Brain microvascular endothelial cell (primary cell): ENCODE results near the gene ROM1.
A peak's percentile ranks its signal among the peaks of the same experiment; 100 is the strongest.

Experiments
- DNase-seq: peaks from one replicate; pipeline ENCODE4 v3.0.0-alpha.2; 2020
- H3K27ac ChIP-seq: fragments of 250-450 bp; sonication (Bioruptor Pico); 2 replicates; pipeline ENCODE4 v1.5.1; 2020; ENCODE audit warnings: mild to moderate bottlenecking, moderate library complexity
- H3K27me3 ChIP-seq: fragments of 250-450 bp; sonication (Bioruptor Pico); replicated peaks from 2 replicates; pipeline ENCODE4 v1.5.1; 2020; ENCODE audit warnings: mild to moderate bottlenecking
- H3K36me3 ChIP-seq: fragments of 250-450 bp; sonication (Bioruptor Pico); replicated peaks from 2 replicates; pipeline ENCODE4 v1.5.1; 2020; ENCODE audit warnings: mild to moderate bottlenecking
- H3K4me3 ChIP-seq: 2 replicates; pipeline ENCODE4 v1.5.1; 2011; ENCODE audit warnings: low read depth, mild to moderate bottlenecking, control low read depth, low read length, moderate library complexity
- in situ Hi-C: cut with HindIII; loops from 2 replicates; pipeline ENCODE4 v1.10.0; 2017; ENCODE audit warnings: low sequenced_read_pairs, low pct_ligation_motif_present
- TF ChIP-seq, protein P1 (sequence below): IDR thresholded peaks from 2 replicates; pipeline ENCODE4 v1.5.1; 2011; ENCODE audit warnings: low read depth, mild to moderate bottlenecking, moderate library complexity, low read length, control low read depth, inconsistent platforms; ENCODE audit errors: missing control alignments

ROM1 gene

DNA sequence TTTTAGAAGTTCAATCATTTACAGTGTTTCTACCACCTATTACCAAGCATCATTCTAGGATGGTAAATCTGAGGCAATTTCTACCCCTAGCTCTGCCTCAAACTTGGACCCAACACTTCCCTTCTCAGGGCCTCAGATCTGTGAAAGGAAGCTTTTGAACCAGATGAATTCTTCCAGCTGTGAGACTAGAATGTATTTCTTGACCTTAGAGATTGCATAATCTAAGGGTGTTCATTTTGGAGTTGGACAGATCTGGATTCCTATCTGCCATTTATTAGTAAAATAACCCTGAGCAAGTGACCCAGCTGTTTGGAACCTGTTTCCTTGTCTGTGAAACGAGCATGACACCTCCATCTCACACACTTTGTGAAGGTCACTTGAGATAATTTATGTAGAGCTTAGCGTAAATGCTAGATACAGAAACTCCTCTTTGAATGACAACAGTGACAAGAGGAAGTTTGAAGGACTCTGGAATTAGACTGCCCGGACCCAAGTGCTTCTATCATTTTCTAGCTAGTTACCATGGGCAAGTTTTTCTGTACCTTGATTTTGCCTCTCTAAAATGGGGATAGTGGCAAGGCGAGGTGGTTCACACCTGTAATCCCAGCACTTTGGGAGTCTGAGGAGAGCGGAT lies 43.9 kb downstream of the ROM1 start:
- no peaks in the 10 kb centered on the region for H3K27me3 ChIP-seq
- H3K27ac ChIP-seq, result no peak overlapping the region
- no peak for DNase-seq
- in situ Hi-C loops, result no loop called here
- H3K36me3 ChIP-seq, result no peaks in the 10 kb centered on the region
- no peak overlapping the region for H3K4me3 ChIP-seq
- TF ChIP-seq, protein P1, sequence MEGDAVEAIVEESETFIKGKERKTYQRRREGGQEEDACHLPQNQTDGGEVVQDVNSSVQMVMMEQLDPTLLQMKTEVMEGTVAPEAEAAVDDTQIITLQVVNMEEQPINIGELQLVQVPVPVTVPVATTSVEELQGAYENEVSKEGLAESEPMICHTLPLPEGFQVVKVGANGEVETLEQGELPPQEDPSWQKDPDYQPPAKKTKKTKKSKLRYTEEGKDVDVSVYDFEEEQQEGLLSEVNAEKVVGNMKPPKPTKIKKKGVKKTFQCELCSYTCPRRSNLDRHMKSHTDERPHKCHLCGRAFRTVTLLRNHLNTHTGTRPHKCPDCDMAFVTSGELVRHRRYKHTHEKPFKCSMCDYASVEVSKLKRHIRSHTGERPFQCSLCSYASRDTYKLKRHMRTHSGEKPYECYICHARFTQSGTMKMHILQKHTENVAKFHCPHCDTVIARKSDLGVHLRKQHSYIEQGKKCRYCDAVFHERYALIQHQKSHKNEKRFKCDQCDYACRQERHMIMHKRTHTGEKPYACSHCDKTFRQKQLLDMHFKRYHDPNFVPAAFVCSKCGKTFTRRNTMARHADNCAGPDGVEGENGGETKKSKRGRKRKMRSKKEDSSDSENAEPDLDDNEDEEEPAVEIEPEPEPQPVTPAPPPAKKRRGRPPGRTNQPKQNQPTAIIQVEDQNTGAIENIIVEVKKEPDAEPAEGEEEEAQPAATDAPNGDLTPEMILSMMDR, result no peak

DNA sequence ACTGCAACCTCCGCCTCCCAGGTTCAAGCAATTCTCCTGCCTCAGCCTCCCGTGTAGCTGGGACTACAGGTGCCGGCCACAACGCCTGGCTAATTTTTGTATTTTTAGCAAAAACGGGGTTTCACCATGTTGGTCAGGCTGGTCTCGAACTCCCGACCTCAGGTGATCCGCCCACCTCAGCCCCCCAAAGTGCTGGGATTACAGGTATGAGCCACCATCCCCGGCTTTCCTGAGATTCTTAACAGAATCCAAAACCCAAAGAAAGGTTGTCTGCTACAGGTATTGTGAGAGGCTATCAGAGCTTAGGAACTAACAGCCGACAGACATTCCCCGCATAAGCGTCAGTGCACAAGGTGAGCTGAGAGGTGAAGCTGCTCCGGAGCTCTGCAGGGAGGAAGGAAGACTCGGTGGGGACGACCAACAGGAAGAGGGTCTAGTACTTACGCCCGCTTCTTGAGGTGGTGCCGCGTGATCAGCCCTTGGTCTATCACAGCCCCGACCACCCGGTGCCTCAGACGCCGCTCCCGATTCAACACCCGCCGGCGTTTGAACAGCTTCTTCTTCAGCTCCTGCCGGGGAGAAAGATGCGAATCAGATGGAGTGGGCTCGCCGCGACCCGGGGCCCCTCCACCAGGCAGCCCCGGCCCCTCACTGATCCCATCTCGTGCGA lies 51.5 kb downstream of the ROM1 start:
- in situ Hi-C loops, result no loop called here
- no peak for DNase-seq
- H3K27me3 ChIP-seq, result no peaks in the 10 kb centered on the region
- peak overlapping the region; percentile 92 for H3K4me3 ChIP-seq
- TF ChIP-seq, protein P1, result no peak
- H3K27ac ChIP-seq, result peak overlapping the region; percentile 69
- peaks cover 21% of the 10 kb centered on the region for H3K36me3 ChIP-seq
